Measurements from ENCODE around the gene CDAN1. TPM values are rescaled to one million over a fixed set of nuclear protein-coding genes. Genes with fewer than 3 reads are reported as not detected.

CDAN1 gene
- total RNA-seq, 4 donors from 2014 or later, result 9.1 to 16.5 (median 10.7) TPM

DNA sequence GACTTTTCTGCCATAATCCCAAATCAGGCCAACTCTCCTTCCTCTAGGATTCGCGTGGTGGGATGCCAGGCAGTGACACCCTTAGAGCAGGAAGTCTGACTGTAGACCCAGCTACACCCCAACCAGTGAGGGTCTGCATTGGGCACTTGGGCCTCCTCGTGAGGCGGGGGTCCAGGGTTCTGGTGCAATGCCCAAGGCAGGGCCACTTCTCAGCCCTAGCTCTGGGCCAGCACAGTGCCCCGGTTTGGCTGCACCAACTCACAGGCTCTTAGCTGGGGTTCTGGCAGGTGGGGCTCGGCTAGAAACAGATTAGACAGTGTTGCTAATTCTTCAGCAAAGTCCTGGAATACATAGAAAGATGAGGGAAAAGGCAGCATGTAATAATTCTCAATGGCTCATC, 12.7 kb downstream of the CDAN1 start:
- TF ChIP-seq CTCF (IDR thresholded peaks at IDR 0.05), result no peak
- TF ChIP-seq POLR2A (IDR thresholded peaks at IDR 0.05), result no peak
- H3K9me3 ChIP-seq, result no peaks in the 10 kb centered on the region
- no peaks in the 10 kb centered on the region for H3K4me1 ChIP-seq
- no peak overlapping the region for H3K4me3 ChIP-seq
- DNase-seq, result no peak
- peaks cover 0 to 89% (median 0%) of the 10 kb centered on the region in 3 donors for H3K36me3 ChIP-seq
- H3K27me3 ChIP-seq, result no peaks in the 10 kb centered on the region
- H3K27ac ChIP-seq, result no peak overlapping the region

- no peak overlapping the region for H3K4me3 ChIP-seq
- DNase-seq, result no peak
- H3K9me3 ChIP-seq, result no peaks in the 10 kb centered on the region
- no peaks in the 10 kb centered on the region for H3K4me1 ChIP-seq
- no peak overlapping the region for H3K27ac ChIP-seq
- H3K36me3 ChIP-seq, result peaks cover 0 to 87% (median 0%) of the 10 kb centered on the region in 3 donors
- no peak for TF ChIP-seq CTCF (IDR thresholded peaks at IDR 0.05)
- TF ChIP-seq POLR2A (IDR thresholded peaks at IDR 0.05), result no peak
- H3K27me3 ChIP-seq, result no peaks in the 10 kb centered on the region
Measured at GRCh38 chr15:42723068-42723467, 13.9 kb downstream of the CDAN1 start.

GRCh38 chr15:42721916-42722315, 15.0 kb downstream of the CDAN1 start:
- no peak for TF ChIP-seq CTCF (IDR thresholded peaks at IDR 0.05)
- TF ChIP-seq POLR2A (IDR thresholded peaks at IDR 0.05), result no peak
- Histone ChIP-seq H3K4me3 (no peak overlapping the region), H3K27me3 (no peaks in the 10 kb centered on the region), H3K36me3 (peaks cover 0 to 78% (median 0%) of the 10 kb centered on the region in 3 donors), H3K27ac (no peak overlapping the region), H3K4me1 (no peaks in the 10 kb centered on the region), H3K9me3 (no peaks in the 10 kb centered on the region)
- DNase-seq, result no peak

- TF ChIP-seq CTCF (IDR thresholded peaks at IDR 0.05), result no peak
- no peak overlapping the region for H3K4me3 ChIP-seq
- no peaks in the 10 kb centered on the region for H3K27me3 ChIP-seq
- no peak for DNase-seq
- H3K9me3 ChIP-seq, result no peaks in the 10 kb centered on the region
- no peaks in the 10 kb centered on the region for H3K4me1 ChIP-seq
- no peak overlapping the region for H3K27ac ChIP-seq
- peaks cover 0 to 69% (median 0%) of the 10 kb centered on the region in 3 donors for H3K36me3 ChIP-seq
Measured at GRCh38 chr15:42721016-42721415, 15.9 kb downstream of the CDAN1 start.

GRCh38 chr15:42720071-42720470, 16.9 kb downstream of the CDAN1 start:
- Histone ChIP-seq H3K27ac (no peak overlapping the region), H3K9me3 (no peaks in the 10 kb centered on the region), H3K36me3 (peaks cover 0 to 60% (median 0%) of the 10 kb centered on the region in 3 donors), H3K4me3 (no peak overlapping the region), H3K4me1 (no peaks in the 10 kb centered on the region), H3K27me3 (no peaks in the 10 kb centered on the region)
- no peak for TF ChIP-seq CTCF (IDR thresholded peaks at IDR 0.05)
- TF ChIP-seq POLR2A (IDR thresholded peaks at IDR 0.05), result no peak
- DNase-seq, result no peak

GRCh38 chr15:42719043-42719442, 17.9 kb downstream of the CDAN1 start:
- Histone ChIP-seq H3K4me1 (no peaks in the 10 kb centered on the region), H3K4me3 (no peak overlapping the region), H3K9me3 (no peaks in the 10 kb centered on the region), H3K27me3 (no peaks in the 10 kb centered on the region), H3K27ac (no peak overlapping the region), H3K36me3 (peaks cover 0 to 50% (median 0%) of the 10 kb centered on the region in 3 donors)
- DNase-seq, result no peak
- TF ChIP-seq CTCF (IDR thresholded peaks at IDR 0.05), result no peak
- TF ChIP-seq POLR2A (IDR thresholded peaks at IDR 0.05), result no peak
